Bronchial epithelial cell (primary cell): ENCODE measurements around the gene PHETA1. TPM values are rescaled to one million over a fixed set of nuclear protein-coding genes. Genes with fewer than 3 reads are reported as not detected.

ENCODE experiments used
- DNase-seq: peaks from one replicate; pipeline ENCODE4 v3.0.0-alpha.2; 2010; ENCODE audit warnings: low read depth
- FAIRE-seq: peaks from 2 replicates; lab custom pipeline; 2011; peaks lifted over from hg19 to GRCh38; lab: Jason Lieb, UNC
- H3K27me3 ChIP-seq: 2 replicates; pipeline ENCODE4 v1.5.1; 2011; ENCODE audit warnings: low read length; ENCODE audit not compliant: control insufficient read depth, insufficient read depth
- H3K36me3 ChIP-seq: 2 replicates; pipeline ENCODE4 v1.5.1; 2011; ENCODE audit warnings: low read length; ENCODE audit not compliant: control insufficient read depth, insufficient read depth
- H3K4me3 ChIP-seq: 2 replicates; pipeline ENCODE4 v1.5.1; 2011; ENCODE audit warnings: mild to moderate bottlenecking, low read depth, low read length, control low read depth
- total RNA-seq: library from RNA; depleted of rRNA; stranded (reverse); fragments of >200 nt; gene quantifications from 2 replicates; pipeline ENCODE4 v1.2.1, GENCODE V29; 2014
- TF ChIP-seq, protein P1 (sequence below): IDR thresholded peaks from 2 replicates; pipeline ENCODE4 v1.5.1; 2011; ENCODE audit warnings: mild to moderate bottlenecking, moderate library complexity, low read length, control low read depth, inconsistent platforms; ENCODE audit not compliant: insufficient read depth, severe bottlenecking

PHETA1 gene
- total RNA-seq, 1 donor from 2014 or later, result 4.5 TPM

GRCh38 chr12:111413442-111414086 lies 44.7 kb upstream of the PHETA1 start:
- TF ChIP-seq, protein P1, sequence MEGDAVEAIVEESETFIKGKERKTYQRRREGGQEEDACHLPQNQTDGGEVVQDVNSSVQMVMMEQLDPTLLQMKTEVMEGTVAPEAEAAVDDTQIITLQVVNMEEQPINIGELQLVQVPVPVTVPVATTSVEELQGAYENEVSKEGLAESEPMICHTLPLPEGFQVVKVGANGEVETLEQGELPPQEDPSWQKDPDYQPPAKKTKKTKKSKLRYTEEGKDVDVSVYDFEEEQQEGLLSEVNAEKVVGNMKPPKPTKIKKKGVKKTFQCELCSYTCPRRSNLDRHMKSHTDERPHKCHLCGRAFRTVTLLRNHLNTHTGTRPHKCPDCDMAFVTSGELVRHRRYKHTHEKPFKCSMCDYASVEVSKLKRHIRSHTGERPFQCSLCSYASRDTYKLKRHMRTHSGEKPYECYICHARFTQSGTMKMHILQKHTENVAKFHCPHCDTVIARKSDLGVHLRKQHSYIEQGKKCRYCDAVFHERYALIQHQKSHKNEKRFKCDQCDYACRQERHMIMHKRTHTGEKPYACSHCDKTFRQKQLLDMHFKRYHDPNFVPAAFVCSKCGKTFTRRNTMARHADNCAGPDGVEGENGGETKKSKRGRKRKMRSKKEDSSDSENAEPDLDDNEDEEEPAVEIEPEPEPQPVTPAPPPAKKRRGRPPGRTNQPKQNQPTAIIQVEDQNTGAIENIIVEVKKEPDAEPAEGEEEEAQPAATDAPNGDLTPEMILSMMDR, result no peak
- H3K4me3 ChIP-seq, result no peak overlapping the region
- FAIRE-seq (no peak), DNase-seq (peak; percentile 38)
- peaks cover 1% of the 10 kb centered on the region for H3K36me3 ChIP-seq
- H3K27me3 ChIP-seq, result no peaks in the 10 kb centered on the region

DNA sequence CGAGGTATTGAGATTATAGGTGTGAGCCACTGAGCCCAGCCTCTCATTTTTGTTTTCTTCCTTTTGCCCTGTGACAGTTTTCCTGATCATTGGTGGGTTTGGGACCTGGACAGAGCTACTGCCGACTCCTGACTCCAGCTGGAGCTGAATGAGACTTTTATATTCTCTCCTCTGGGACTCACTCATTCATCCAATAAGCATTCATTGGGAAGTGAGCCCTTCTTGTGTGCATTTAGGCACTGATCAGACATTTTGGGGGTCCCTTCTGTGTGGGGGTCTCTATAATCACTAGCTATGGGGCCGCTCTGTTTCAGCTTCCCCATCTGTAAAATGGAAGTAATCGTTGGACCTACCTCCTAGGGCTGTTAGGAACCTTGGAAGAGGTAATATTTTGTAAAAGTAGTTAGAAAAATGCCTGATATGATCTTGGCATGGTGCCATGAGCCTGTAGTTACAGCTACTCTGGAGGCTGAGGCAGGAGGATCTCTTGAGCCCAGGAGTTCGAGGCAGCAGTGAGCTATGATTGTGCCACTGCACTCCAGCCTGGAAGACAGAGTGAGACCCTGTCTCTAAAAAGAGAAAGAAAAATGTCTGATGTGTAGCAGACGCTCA lies 44.0 kb upstream of the PHETA1 start:
- DNase-seq, result no peak
- FAIRE-seq, result no peak
- no peak overlapping the region for H3K4me3 ChIP-seq
- TF ChIP-seq, protein P1, result no peak
- H3K36me3 ChIP-seq, result peaks cover 1% of the 10 kb centered on the region
- H3K27me3 ChIP-seq, result no peaks in the 10 kb centered on the region

DNA sequence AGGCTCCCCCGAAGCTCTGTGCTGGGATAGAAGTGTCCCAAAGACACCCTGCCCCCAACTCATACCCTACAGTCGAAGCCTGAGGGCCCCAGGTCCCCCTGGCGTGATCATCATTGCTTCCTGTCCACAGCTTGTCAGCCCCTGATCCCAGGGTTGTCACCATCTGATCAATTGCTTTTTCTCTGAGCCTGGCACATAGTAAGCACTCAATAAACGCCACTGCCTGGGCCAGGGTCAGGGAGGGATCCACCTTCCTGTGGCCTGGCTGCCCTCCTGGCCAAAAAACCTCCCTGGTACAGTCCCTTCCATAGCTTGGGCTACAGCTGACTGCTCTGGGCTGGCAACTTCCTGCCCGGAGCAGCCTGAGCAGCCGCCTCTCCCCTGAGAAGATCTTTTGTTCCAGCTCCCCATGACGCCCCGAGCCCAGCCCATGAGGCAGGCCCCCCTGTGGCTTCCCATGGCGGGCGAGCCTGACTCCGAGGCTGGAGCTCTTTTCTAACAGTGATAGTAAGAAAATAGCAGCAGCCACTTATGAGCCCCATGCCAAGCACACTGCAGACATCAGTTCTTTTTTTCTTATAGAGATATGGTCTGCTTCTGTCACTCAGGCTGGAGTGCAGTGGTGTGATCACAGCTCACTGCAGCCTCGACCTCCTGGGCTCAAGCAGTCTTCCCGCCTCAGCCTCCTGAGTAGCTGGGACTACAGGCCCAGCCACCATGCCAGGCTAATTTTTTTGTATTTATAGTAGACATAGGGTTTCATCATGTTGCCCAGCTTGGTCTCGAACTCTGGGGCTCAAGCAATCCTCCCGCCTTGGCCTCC lies 43.3 kb upstream of the PHETA1 start:
- FAIRE-seq (no peak), DNase-seq (no peak)
- H3K27me3 ChIP-seq, result no peaks in the 10 kb centered on the region
- peaks cover 1% of the 10 kb centered on the region for H3K36me3 ChIP-seq
- TF ChIP-seq, protein P1, result no peak
- H3K4me3 ChIP-seq, result no peak overlapping the region

- no peak for DNase-seq
Observed at GRCh38 chr12:111411185-111411764, 42.4 kb upstream of the PHETA1 start.

GRCh38 chr12:111410431-111411184 lies 41.7 kb upstream of the PHETA1 start:
- TF ChIP-seq, protein P1, result no peak
- Histone ChIP-seq H3K27me3 (no peaks in the 10 kb centered on the region), H3K4me3 (no peak overlapping the region), H3K36me3 (peaks cover 1% of the 10 kb centered on the region)
- FAIRE-seq (no peak), DNase-seq (no peak)

More at GRCh38 chr12:111411185-111411764, 42.4 kb upstream of the PHETA1 start:
- FAIRE-seq, result no peak
- peaks cover 1% of the 10 kb centered on the region for H3K36me3 ChIP-seq
- no peaks in the 10 kb centered on the region for H3K27me3 ChIP-seq
- H3K4me3 ChIP-seq, result no peak overlapping the region
- TF ChIP-seq, protein P1, result no peak
